ELF-1 (cell line): Measurements from ENCODE around the gene PHLPP1.
A peak's percentile ranks its signal among the peaks of the same experiment; 100 is the strongest.

Experiments
- DNase-seq: peaks from one replicate; pipeline ENCODE4 v3.0.0-alpha.2; 2016; ENCODE audit warnings: low read depth, low spot score

The PHLPP1 gene

GRCh38 chr18:62772860-62773584 is 57.7 kb downstream of the PHLPP1 start:
- DNase-seq: no peak

DNA sequence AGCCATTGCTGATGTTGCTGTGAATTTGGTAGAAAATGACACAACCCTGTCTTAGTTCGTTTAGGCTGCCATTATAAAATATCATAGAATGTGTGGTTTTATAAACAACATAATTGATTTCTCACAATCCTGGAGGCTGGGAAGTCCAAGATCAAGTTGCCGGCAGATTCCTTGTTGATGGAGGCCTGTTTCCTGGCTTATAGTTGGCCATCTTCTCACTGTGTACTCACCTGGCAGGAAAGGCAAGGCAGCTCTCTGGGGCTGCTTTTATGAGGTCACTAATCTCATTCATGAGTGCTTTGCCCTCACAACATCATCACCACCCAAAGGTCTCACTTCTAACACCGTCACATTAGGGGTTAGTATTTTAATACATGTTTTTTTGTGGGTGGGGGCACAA is 58.4 kb downstream of the PHLPP1 start:
- DNase-seq: no peak

DNA sequence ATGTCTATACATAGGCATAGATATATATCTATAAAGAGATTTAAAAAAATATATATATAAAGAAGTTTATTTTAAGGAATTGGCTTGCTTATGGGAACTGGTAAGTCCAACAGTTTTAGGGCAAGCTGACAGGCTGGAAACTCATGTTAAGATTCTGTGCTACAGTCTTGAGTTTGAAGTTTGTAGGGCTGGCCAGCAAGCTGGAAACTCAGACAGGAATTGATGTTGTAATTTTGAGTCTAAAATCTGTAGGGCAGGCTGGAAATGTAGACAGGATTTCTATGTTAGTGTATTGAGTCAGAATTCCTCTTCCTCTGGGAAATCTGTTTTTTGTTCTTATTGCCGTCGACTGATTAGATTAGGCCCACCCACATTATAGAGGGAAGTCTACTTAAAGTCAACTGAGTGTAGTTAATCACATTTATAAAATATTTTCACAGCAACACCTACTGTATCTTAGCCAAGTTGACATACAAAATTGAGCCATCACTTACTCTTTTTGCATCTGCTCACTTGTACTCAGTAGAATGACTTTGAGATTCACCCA is 60.8 kb downstream of the PHLPP1 start:
- DNase-seq: no peak

- no peak for DNase-seq
These were observed 62.5 kb downstream of the PHLPP1 start for GRCh38 chr18:62777814-62778213.

DNA sequence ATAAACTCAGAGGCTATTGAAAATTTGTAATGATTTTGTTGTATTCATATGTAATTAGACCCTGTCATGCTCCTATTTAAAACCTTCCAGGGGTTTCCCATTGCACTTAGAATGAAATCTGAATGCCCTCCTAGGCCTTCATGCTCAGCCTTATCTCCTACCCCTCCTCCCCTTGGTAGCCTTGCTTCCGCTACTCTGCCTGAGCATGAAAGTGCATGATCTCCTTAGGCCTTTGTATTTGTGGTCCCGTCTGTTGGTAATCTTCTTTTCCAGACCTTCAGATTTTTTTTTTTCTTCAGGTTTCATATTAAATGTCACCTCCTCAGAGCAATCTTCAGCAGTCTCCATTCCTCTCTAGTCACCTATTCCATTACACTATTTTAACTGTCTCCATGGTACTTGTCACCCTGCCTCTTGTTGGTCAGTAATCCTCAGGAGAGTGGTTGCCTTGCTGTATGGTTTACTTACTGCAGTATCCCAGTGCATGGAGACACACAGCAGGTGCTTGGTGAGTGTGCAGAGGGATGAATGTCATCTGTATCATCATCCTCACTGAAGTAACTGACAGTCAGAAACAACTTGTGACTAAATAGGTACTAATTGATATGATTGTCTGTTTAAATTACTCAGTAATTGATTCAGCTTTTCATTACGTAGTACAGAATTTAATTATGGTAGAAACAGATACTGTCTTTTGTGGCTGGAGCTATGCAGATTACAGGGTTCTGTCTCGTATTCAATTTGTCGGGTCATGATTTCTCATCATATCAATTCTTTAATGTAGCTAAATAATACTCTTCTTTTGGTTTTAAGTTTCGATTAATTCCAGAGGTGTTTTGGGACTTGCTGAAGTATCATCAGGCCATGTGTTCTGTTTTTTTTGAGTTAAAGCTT is 63.9 kb downstream of the PHLPP1 start:
- DNase-seq: no peak

GRCh38 chr18:62781262-62781661 is 65.9 kb downstream of the PHLPP1 start:
- DNase-seq: no peak

DNA sequence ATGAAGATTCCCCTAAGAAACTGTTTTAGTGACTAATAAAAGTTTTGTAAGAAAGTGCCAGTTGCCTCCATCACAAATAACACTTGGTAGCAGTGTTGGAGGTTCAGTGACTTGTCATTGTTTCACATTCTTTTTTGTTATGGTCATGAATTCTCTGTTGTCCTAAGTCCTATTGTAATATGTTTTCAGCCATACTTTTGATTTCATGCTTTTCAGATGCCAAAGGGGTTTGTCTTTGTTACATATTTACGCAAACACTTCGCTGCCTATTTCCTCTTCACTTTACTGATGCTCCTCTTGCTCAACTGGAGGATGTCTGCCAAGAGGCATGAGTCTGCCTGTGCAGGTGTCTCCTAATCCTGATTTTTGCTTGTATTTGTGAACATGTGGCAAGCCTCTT is 66.6 kb downstream of the PHLPP1 start:
- no peak for DNase-seq

DNA sequence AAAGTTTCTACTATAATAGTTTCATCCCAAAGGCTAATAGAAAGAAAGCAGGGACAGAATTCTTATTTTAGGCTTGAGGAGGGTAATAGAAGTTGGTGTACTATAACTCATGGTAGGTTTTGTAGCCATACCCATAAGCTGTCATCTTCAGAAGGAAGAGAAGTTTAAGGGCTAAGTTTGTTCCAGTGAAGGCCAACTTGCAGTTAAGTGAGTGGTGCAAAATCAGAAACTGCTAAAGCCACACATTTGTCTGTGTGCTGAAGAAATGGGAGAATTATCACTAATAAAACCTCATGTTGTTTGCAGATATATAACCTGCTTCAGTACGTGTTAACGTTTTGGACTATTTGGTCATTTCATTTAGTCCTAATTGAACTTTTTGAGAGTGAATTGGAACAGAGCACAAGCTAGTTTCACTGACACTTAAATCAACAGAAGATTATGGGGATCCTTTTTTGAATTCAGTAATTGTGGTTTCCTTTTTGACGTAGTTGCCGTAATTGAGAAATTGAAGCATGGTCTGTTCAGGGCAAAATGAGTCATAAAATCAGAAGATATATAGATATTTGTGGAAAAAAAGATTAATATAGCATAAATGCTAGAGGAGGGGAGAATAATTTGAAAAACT is 69.1 kb downstream of the PHLPP1 start:
- no peak for DNase-seq

DNA sequence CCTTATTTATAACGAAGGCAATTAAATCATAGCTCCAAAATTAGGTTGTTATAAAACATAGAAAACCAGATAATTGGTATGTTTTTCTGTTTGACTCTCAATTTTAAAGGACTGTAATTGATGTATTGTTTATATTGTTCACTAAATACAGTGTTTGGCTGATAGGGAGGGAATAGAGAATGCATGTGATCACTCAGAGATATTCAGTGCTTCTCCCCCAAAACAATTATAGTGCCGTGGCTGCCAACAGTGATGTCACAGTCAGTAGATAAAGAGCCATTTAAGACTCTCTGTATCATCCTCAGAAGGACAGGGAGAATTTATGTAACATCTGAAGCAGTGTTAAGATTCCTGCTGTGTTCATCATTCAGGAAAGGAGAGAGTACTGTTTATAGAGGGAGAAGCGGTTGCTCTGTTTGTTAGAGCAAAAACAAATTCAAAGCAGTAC is 69.6 kb downstream of the PHLPP1 start:
- DNase-seq: no peak

DNA sequence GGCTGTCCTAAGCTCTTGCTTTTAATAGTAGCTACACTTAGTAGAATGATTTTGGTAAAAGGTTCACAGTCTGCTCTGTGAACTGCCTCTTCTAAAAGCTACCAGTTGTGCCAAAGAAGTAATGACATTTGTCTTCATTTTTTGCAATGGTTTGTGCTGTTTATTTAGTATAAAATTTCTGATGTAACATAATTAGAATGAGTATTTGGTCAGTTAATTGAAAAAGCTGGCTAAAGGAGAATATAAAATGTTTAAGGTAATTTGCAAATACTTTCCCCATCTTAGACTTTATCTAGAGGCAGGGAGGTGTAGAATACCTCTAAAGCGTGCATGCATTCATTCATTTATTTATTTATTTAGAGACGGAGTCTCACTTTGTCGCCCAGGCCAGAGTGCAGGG is 71.3 kb downstream of the PHLPP1 start:
- no peak for DNase-seq

GRCh38 chr18:62788111-62788510 is 72.8 kb downstream of the PHLPP1 start:
- peak; percentile 78 for DNase-seq

- no peak for DNase-seq
These were observed 73.5 kb downstream of the PHLPP1 start for GRCh38 chr18:62788876-62789275.

DNA sequence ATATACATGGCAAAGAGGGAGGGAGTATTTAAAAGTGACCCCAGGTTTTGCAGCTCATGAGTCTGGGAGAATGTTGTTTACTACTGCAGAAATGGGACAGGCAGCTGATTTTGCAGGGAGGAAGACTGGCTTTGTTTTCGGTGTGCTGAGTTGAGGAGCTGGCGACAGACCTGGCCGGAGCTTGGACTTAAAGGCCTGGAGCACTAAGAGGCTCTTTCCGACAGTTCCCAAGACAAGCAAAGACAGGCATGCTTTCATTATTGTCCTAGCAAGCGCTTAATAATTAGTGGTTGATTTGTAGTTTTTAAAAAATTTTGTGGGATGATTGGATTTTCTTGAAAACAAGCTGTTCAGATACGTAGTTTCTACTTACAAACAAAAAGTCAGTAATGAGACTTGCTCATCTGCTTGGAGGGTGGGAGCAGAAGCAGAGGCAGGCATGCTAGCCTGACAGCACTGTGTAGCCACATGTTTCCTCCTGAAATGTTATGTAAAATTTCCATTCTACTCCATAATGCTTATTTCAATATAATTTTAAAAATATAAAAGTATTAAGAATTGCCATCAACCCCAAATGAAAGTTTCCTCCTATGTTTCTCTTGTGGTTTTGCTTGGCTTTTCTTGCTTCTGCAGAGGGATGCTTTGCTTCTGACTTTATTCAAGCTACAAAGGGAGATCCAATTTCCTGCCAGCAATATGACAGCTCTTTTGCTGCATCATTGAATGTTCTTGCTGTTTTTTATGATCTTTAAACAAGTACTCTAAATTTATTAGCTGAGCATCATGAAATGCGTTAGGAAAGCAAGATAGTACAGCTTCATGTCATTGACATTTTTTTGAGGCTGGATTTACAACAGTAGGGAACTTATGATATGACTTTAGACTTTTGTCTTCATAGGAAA is 75.8 kb downstream of the PHLPP1 start:
- peak; percentile 51 for DNase-seq

DNA sequence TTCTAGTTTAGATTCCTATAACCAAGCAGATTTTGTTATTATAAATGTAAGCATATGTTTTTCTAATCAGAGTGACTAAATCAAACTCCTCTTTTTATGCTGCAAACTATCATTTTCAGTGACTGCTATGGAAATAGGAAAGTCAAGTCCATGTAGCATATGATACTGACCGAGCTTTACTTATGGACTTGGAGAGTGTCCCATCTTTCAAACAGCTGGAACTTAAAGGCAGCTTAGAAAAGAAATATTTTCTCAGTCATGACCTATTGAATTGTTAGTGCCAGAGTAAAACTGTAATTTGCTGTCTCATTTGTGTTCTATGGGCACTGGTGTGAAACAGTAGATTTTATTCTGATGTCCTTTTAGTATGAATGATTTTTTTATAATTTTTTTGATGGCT is 76.7 kb downstream of the PHLPP1 start:
- DNase-seq: no peak

DNA sequence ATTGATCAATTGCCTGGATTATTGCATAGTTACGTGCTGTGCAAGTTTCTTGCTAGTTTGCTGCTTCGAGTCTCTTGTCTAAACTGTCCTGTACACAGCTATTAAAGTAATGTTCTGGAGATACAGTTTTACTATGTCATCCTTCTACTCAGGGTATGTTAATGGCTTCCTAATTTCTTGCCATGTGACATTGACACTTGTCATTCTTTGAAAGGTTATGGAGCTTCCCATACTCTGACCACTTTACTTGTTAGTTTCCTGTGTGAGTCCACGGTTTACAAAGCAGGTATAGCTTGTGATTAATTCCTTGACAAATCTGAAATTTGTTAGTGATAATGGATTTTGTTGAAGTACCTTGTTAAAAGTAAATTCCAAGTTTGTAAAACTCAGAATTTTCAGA is 80.5 kb downstream of the PHLPP1 start:
- DNase-seq: no peak

DNA sequence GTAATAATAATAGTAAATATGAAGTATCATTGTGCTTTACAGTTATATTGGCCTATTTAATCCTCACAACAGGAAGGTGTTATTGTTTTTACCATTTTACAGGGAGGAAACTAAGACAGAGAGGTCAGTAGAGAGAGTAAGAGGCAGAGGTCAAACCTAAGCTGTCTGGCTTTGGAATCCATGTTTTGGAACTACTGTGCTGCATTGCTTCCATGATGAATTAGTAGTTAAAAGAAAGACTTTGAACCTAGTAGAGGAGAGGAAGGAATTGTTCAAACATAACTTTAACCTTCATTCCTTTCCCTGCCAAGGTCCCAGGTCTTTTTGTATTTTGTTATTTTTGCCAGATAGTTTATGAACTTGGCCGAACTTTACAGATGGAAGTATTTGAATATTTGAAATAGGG is 80.9 kb downstream of the PHLPP1 start:
- no peak for DNase-seq

GRCh38 chr18:62797329-62797728 is 82.0 kb downstream of the PHLPP1 start:
- DNase-seq: no peak

- no peak for DNase-seq
These were observed 84.6 kb downstream of the PHLPP1 start for GRCh38 chr18:62799977-62800376.

GRCh38 chr18:62802523-62802922 is 87.2 kb downstream of the PHLPP1 start:
- DNase-seq: no peak

- no peak for DNase-seq
These were observed 92.1 kb downstream of the PHLPP1 start for GRCh38 chr18:62807396-62807795.

DNA sequence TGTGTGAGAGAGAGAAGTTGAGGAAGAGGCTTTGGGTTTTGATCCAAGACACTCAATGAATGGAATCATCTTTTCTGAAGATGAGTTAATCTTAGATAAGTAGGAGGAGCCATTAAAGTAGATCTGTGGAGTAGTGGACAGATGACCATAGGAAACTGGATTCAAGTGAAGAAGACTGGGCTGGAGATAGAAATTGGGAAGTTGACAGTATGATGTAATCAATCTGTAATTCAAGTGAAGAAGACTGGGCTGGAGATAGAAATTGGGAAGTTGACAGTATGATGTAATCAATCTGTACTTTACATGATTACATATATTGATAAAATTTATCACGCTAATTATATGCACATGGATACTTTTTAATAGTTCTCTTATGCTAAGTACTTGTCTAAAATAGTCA is 92.8 kb downstream of the PHLPP1 start:
- DNase-seq: no peak
